PC-3 (cell line): ENCODE data around the gene ALDH8A1. TPM values are rescaled to one million over a fixed set of nuclear protein-coding genes. Genes with fewer than 3 reads are reported as not detected.
A peak's percentile ranks its signal among the peaks of the same experiment; 100 is the strongest.

Experiments used
- ATAC-seq: fragments of 200-7000 bp; cut with Tn5 transposase; 2 replicates; pipeline ENCODE4 v1.9.1; 2020; ENCODE audit warnings: mild to moderate bottlenecking, moderate library complexity
- BruUV-seq: library from RNA; stranded (reverse); fragments of 400-500 nt; replicated peaks from 2 replicates; lab custom pipeline; 2021; lab: Mats Ljungman, UMichigan
- CTCF ChIA-PET: fragments of 300-600 bp; sonication (Branson Sonifier 250); formaldehyde crosslinking; loops from one replicate; lab custom pipeline; 2022; ENCODE audit warnings: antibody characterized with exemption; lab: Charles Lee
- POLR2A ChIA-PET: fragments of 300-600 bp; sonication (Branson Sonifier 250); formaldehyde crosslinking; loops from one replicate; lab custom pipeline; 2022; ENCODE audit warnings: antibody characterized with exemption; ENCODE audit not compliant: unreplicated experiment; lab: Charles Lee
- DNase-seq: peaks from one replicate; pipeline ENCODE4 v3.0.0-alpha.2; 2015
- H2AFZ ChIP-seq: fragments of 300-600 bp; sonication (generic); 2 replicates; pipeline ENCODE4 v1.6.0; 2016; ENCODE audit warnings: antibody characterized with exemption, low read length
- H3F3A ChIP-seq: fragments of 300-600 bp; sonication (generic); one replicate; pipeline ENCODE4 v1.6.0; 2017; ENCODE audit warnings: antibody characterized with exemption, low read length, control low read depth, mild to moderate bottlenecking; ENCODE audit not compliant: unreplicated experiment
- H3K27ac ChIP-seq: fragments of 300-600 bp; sonication (generic); 2 replicates; pipeline ENCODE4 v1.5.1; 2016; ENCODE audit warnings: mild to moderate bottlenecking, low read length
- H3K27me3 ChIP-seq: fragments of 300-600 bp; sonication (generic); 2 replicates; pipeline ENCODE4 v1.6.1; 2016; ENCODE audit warnings: low read length, mixed read lengths
- H3K36me3 ChIP-seq: fragments of 300-600 bp; sonication (generic); 2 replicates; pipeline ENCODE4 v1.6.1; 2016; ENCODE audit warnings: low read depth, mixed run types, low read length, mixed read lengths
- H3K4me1 ChIP-seq: fragments of 300-600 bp; sonication (generic); 2 replicates; pipeline ENCODE4 v1.5.1; 2016; ENCODE audit warnings: low read length; ENCODE audit not compliant: insufficient read depth
- H3K4me2 ChIP-seq: fragments of 300-600 bp; sonication (generic); 2 replicates; pipeline ENCODE4 v1.6.0; 2016; ENCODE audit warnings: low read length
- H3K4me3 ChIP-seq: fragments of 300-600 bp; sonication (generic); 2 replicates; pipeline ENCODE4 v1.5.1; 2016; ENCODE audit warnings: mild to moderate bottlenecking, low read length, mixed read lengths
- H3K79me2 ChIP-seq: fragments of 300-600 bp; sonication (generic); 2 replicates; pipeline ENCODE4 v1.6.1; 2017; ENCODE audit warnings: low read length, mixed read lengths
- H3K9ac ChIP-seq: fragments of 300-600 bp; sonication (generic); 2 replicates; pipeline ENCODE4 v1.6.0; 2016; ENCODE audit warnings: mild to moderate bottlenecking, low read length
- H3K9me2 ChIP-seq: fragments of 300-600 bp; sonication (generic); replicated peaks from 2 replicates; pipeline ENCODE4 v1.6.1; 2016; ENCODE audit warnings: mixed run types, low read length, mixed read lengths
- H3K9me3 ChIP-seq: fragments of 300-600 bp; sonication (generic); 2 replicates; pipeline ENCODE4 v1.6.1; 2016; ENCODE audit warnings: low read length, mixed read lengths
- H4K20me1 ChIP-seq: fragments of 300-600 bp; sonication (generic); 2 replicates; pipeline ENCODE4 v1.6.1; 2016; ENCODE audit warnings: low read length, mixed read lengths
- CTCF ChIP-seq: fragments of 300-600 bp; sonication (generic); conservative IDR thresholded peaks from 2 replicates; pipeline ENCODE4 v1.5.1; 2017; ENCODE audit warnings: antibody characterized with exemption, low read depth, mild to moderate bottlenecking, low read length
- EZH2 ChIP-seq: fragments of 300-600 bp; sonication (generic); IDR thresholded peaks from one replicate; pipeline ENCODE4 v1.6.1; 2017; ENCODE audit warnings: antibody characterized with exemption, mild to moderate bottlenecking, low read length; ENCODE audit not compliant: unreplicated experiment
- EZH2phosphoT487 ChIP-seq: fragments of 300-600 bp; sonication (generic); IDR thresholded peaks from 2 replicates; pipeline ENCODE4 v1.6.1; 2018; ENCODE audit warnings: mild to moderate bottlenecking, antibody characterized with exemption, low read length, borderline replicate concordance
- intact Hi-C: fragments of 100-400 bp; cut with micrococcal nuclease; formaldehyde crosslinking; loops from 2 replicates; pipeline ENCODE4 v1.9.0; 2023
- total RNA-seq: library from RNA; depleted of rRNA; stranded (reverse); fragments of >200 nt; gene quantifications from 2 replicates; pipeline ENCODE4 v1.2.3, GENCODE V29; 2014

Gene ALDH8A1
- total RNA-seq, 1 experiment from 2014 or later = 1.9 TPM

- Histone ChIP-seq H2AFZ (no peak overlapping the region), H3K36me3 (peaks cover 5% of the 10 kb centered on the region; the same call in 1 of the 2 replicates), H3F3A (no peaks in the 10 kb centered on the region), H3K9ac (no peak overlapping the region), H3K4me1 (no peaks in the 10 kb centered on the region), H3K4me2 (no peak overlapping the region), H3K79me2 (no peaks in the 10 kb centered on the region), H3K4me3 (no peak overlapping the region), H3K27me3 (no peaks in the 10 kb centered on the region), H3K27ac (no peak overlapping the region), H4K20me1 (no peaks in the 10 kb centered on the region), H3K9me3 (no peaks in the 10 kb centered on the region), H3K9me2 (no peaks in the 10 kb centered on the region)
- ChIA-PET CTCF (no interaction called here), POLR2A (no interaction called here)
- DNase-seq (no peak), ATAC-seq (no peak)
- BruUV-seq = no TSS peak
- intact Hi-C loops = no loop called here
- TF ChIP-seq EZH2phosphoT487 (no peak), EZH2 (no peak), CTCF (no peak)
Observed at GRCh38 chr6:134974370-134974769, 24.5 kb upstream of the ALDH8A1 start.

GRCh38 chr6:134967711-134968110 lies 17.8 kb upstream of the ALDH8A1 start:
- no peak overlapping the region for H3K27ac ChIP-seq
- no peaks in the 10 kb centered on the region for H3K9me3 ChIP-seq
- H2AFZ ChIP-seq = no peak overlapping the region
- DNase-seq = no peak
- H3F3A ChIP-seq = no peaks in the 10 kb centered on the region
- no peak for ATAC-seq
- H3K4me1 ChIP-seq = no peaks in the 10 kb centered on the region
- H3K9ac ChIP-seq = no peak overlapping the region
- no peak for TF ChIP-seq CTCF
- no peak for TF ChIP-seq EZH2phosphoT487
- TF ChIP-seq EZH2 = no peak
- ChIA-PET CTCF (no interaction called here), POLR2A (no interaction called here)
- no peaks in the 10 kb centered on the region for H3K79me2 ChIP-seq
- no TSS peak for BruUV-seq
- H3K9me2 ChIP-seq = no peaks in the 10 kb centered on the region
- H3K4me3 ChIP-seq = no peak overlapping the region
- 0 out of 2 replicates have a peak, but pooled peaks cover 3% of the 10 kb centered on the region for H3K36me3 ChIP-seq
- H3K27me3 ChIP-seq = no peaks in the 10 kb centered on the region
- no peak overlapping the region for H3K4me2 ChIP-seq
- no peaks in the 10 kb centered on the region for H4K20me1 ChIP-seq
- intact Hi-C loops = no loop called here

GRCh38 chr6:134964451-134965203 lies 14.7 kb upstream of the ALDH8A1 start:
- peaks cover 8% of the 10 kb centered on the region; the same call in 1 of the 2 replicates for H3K36me3 ChIP-seq
- no peaks in the 10 kb centered on the region for H3K9me2 ChIP-seq
- ChIA-PET CTCF (no interaction called here), POLR2A (no interaction called here)
- DNase-seq = no peak
- H3F3A ChIP-seq = no peaks in the 10 kb centered on the region
- H4K20me1 ChIP-seq = no peaks in the 10 kb centered on the region
- H3K4me3 ChIP-seq = no peak overlapping the region
- H3K27ac ChIP-seq = no peak overlapping the region
- no peaks in the 10 kb centered on the region for H3K27me3 ChIP-seq
- no peak overlapping the region for H2AFZ ChIP-seq
- no peaks in the 10 kb centered on the region for H3K9me3 ChIP-seq
- H3K4me2 ChIP-seq = no peak overlapping the region
- H3K79me2 ChIP-seq = no peaks in the 10 kb centered on the region
- TF ChIP-seq CTCF (no peak), EZH2 (no peak), EZH2phosphoT487 (no peak)
- BruUV-seq = TSS peak; percentile 42
- no peak overlapping the region for H3K9ac ChIP-seq
- no peak; the same call in 1 of the 2 replicates for ATAC-seq
- H3K4me1 ChIP-seq = no peaks in the 10 kb centered on the region
- intact Hi-C loops = no loop called here
